ENCODE measurements around the gene RRP9.

RRP9 gene

GRCh38 chr3:51970606-51971300, 29.0 kb upstream of the RRP9 start:
- DNase-seq, result no peak

- no peak for DNase-seq
Measured at GRCh38 chr3:51969841-51970240, 28.1 kb upstream of the RRP9 start.

GRCh38 chr3:51968883-51969678, 27.4 kb upstream of the RRP9 start:
- DNase-seq, result no peak

- DNase-seq, result no peak
Measured at GRCh38 chr3:51968170-51968775, 26.6 kb upstream of the RRP9 start.

- no peak for DNase-seq
Measured at GRCh38 chr3:51967384-51968169, 25.9 kb upstream of the RRP9 start, which contains the start of gene PCBP4. PCBP4 (minus strand) TSS chr3:51967454; CDS start chr3:51961240, 6,214 bp downstream.

GRCh38 chr3:51966922-51967383, 25.2 kb upstream of the RRP9 start:
- no peak for DNase-seq

- no peak for DNase-seq
Measured at GRCh38 chr3:51966486-51966885, 24.8 kb upstream of the RRP9 start.

GRCh38 chr3:51966016-51966415, 24.3 kb upstream of the RRP9 start:
- DNase-seq, result no peak

GRCh38 chr3:51964521-51964920, 22.8 kb upstream of the RRP9 start:
- no peak for DNase-seq

GRCh38 chr3:51963951-51964451, 22.3 kb upstream of the RRP9 start:
- no peak for DNase-seq

GRCh38 chr3:51962854-51963530, 21.3 kb upstream of the RRP9 start:
- no peak for DNase-seq

- DNase-seq, result no peak
Measured at GRCh38 chr3:51961602-51962569, 20.2 kb upstream of the RRP9 start.

GRCh38 chr3:51961011-51961410, 19.3 kb upstream of the RRP9 start:
- no peak for DNase-seq

GRCh38 chr3:51960386-51960785, 18.7 kb upstream of the RRP9 start:
- no peak for DNase-seq

GRCh38 chr3:51959651-51960050, 17.9 kb upstream of the RRP9 start:
- DNase-seq, result no peak

GRCh38 chr3:51958603-51959521, 17.2 kb upstream of the RRP9 start:
- DNase-seq, result no peak

GRCh38 chr3:51957520-51958205, 16.0 kb upstream of the RRP9 start:
- DNase-seq, result no peak

- no peak for DNase-seq
Measured at GRCh38 chr3:51955893-51956770, 14.4 kb upstream of the RRP9 start.

Data from NCI-H446 treated with DMSO at 0.1 percent for 48 hours (cell line).